Right ventricle myocardium inferior (tissue), 1 donor: ENCODE data around the gene YWHAQ. TPM values are rescaled to one million over a fixed set of nuclear protein-coding genes. Genes with fewer than 3 reads are reported as not detected.

ENCODE experiments used
- ATAC-seq: fragments of 200-7000 bp; cut with Tn5 transposase; one replicate; pipeline ENCODE4 v1.9.1; 2020; ENCODE audit warnings: mild to moderate bottlenecking, moderate library complexity
- DNase-seq: peaks from one replicate; pipeline ENCODE4 v3.0.0; 2021; ENCODE audit errors: missing footprints
- intact Hi-C: fragments of 100-400 bp; cut with DNase I; formaldehyde crosslinking; loops from one replicate; pipeline ENCODE4 v1.11.0; 2022
- total RNA-seq: library from RNA; stranded (reverse); fragmentation: NEBNext Ultra II Directional; extraction: Animal tissue kit (Norgen Biotek cat#: 25700); gene quantifications from one replicate; pipeline ENCODE4 v1.2.1, GENCODE V29; 2021
- donor health status: DM: no; HTN: yes; CAD: no; lungs with severe emphysema.

YWHAQ gene
- total RNA-seq, 1 donor from 2014 or later, result 116 TPM

GRCh38 chr2:9536504-9536903 is 94.3 kb downstream of the YWHAQ start:
- DNase-seq (no peak), ATAC-seq (no peak)
- intact Hi-C loops, result no loop called here

- intact Hi-C loops, result no loop called here
- ATAC-seq, result no peak
- DNase-seq, result no peak
Measured at GRCh38 chr2:9535177-9535576, 95.6 kb downstream of the YWHAQ start.

Other genes with a start within 250 kb of the YWHAQ start
- gene ITGB1BP1, start 207.5 kb downstream of the YWHAQ start, total RNA-seq, result 93.1 TPM
- 16.5 TPM for gene CPSF3, start 207.3 kb downstream of the YWHAQ start, total RNA-seq
- 85.9 TPM for gene IAH1, start 156.4 kb downstream of the YWHAQ start, total RNA-seq
- gene ADAM17, start 75.2 kb downstream of the YWHAQ start, total RNA-seq, result 13.5 TPM
- 6.3 TPM for gene TAF1B, start 212.5 kb upstream of the YWHAQ start, total RNA-seq